LHCN-M2 (cell line): ENCODE results near the gene ARMC9. TPM values are rescaled to one million over a fixed set of nuclear protein-coding genes. Genes with fewer than 3 reads are reported as not detected.

Experiments
- DNase-seq: peaks from one replicate; pipeline ENCODE4 v3.0.0-alpha.2; 2012; ENCODE audit warnings: low read depth
- total RNA-seq: library from RNA; depleted of rRNA; stranded (reverse); fragments of >200 nt; gene quantifications from 2 replicates; pipeline ENCODE4 v1.2.3, GENCODE V29; 2014; rRNA removed

The ARMC9 gene
- total RNA-seq, 1 experiment from 2014 or later = 39.8 TPM

DNA sequence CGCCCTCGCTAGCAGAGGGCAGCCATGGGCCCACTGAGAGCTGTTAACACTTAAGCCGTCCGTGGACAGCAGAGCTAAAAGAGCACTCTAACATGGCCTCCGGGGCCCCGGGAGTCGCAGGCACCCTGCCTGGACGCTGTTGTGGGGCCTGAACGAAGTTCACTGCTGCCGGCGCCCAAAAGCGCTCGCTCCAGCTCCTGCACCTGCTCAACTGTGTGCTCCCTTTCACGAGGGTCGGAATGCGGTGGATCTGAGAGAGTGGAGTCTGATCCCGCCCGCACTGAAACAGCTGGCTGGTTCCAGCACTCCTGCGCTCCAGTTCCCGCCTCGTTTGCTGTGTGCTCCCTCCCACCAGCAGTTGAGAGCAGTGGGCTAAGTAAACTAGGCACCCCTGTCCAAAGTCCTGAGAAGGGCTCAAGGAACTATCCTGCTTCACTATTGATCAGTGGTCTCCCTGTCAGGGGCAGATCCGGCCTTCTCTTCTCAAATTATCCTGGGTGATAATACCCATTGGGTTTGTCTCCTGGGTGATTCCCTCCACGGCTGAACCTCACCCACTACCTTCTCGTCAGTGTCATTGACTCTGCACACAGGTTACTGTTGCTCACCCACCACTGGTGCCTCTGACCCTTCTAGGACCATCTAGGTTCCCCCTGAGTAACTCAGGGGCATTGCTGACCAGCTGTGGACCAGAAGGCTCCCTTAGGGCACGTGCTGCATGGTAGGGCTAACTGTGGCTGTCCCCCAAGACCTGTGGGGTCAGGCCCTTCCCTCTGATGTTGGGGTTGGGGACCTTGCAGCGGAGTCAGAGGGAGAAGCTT is 220.6 kb downstream of the ARMC9 start:
- DNase-seq = no peak

DNA sequence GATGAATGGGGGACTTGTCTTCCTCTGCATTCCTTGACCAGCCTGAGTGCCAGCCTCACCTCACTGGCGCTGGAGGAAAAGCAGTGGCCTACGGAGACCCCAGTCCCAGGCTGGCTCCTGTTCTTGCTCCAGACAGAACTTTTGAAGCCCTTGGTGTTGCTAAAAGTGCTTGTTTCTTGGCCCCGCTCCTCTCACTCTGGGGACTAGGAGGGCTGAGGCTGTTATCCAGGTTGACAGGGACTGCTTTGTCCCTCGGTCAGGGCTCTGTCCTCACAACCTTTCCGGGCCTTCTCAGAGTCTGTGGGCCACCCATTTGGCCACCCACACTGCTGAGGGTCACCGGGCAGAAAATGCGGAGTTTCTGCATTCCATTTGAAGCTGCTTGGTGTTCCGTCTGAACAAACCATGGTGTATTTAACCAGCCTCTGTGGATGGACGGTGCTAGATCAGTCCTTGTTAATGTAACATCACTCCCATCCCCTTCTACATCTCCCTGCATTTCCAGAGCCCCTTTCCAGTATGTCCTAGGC is 222.7 kb downstream of the ARMC9 start:
- no peak for DNase-seq

DNA sequence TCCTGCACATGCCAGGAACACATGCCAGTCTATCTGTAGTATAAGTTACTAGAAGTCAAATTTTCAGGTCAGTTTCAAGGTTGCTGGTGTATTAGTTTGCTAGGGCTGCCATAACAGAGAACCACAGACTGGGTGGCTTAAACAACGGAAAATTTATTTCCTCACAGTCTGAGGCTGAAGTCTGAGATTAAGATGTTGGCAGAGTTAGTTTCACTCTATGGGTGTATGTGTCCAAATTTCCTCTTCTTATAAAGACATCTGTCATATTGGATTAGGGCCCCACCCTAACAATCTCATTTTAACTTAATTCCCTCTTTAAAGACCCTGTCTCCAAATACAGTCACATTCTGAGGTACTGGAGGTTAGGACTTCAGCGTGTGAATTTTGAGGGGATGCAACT is 223.6 kb downstream of the ARMC9 start:
- no peak for DNase-seq

DNA sequence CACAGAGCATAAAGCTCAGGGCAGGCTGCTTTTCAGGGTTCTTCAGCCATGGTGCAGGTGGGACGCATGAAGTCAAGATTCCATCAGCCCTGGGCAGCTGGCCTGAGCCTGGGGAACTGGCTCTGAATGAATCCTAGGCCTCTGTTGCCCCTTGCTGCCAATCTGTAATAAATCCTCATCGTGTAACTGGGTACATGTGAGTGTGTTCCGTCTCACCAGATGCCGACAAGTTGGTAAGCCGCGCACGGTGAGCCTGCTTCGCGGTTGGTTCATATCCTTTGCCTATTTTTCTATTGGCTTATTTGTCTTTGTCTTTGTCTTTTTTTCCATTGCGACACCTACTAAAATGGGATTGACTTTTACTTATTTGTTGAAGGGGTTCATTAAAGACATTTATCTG is 224.7 kb downstream of the ARMC9 start:
- DNase-seq = no peak

Other genes with a start within 250 kb of the ARMC9 start
- not detected in 2 replicates for gene SPATA3, start 202.5 kb upstream of the ARMC9 start, total RNA-seq
- gene C2orf72, start 161.1 kb upstream of the ARMC9 start, total RNA-seq = 0.06 and 0.13 TPM in 2 replicates
- 142 and 172 TPM in 2 replicates for gene PSMD1, start 141.8 kb upstream of the ARMC9 start, total RNA-seq
- 0.13 and 0.52 TPM in 2 replicates for gene HTR2B, start 73.6 kb upstream of the ARMC9 start, total RNA-seq
- not detected in 2 replicates for gene B3GNT7, start 197.1 kb downstream of the ARMC9 start, total RNA-seq